KG1 (cell line): Measurements from ENCODE around the gene JPH4.
A peak's percentile ranks its signal among the peaks of the same experiment; 100 is the strongest.
"Not testable (repeated sequence)": the region's sequence is repeated elsewhere in the genome, so short reads cannot be mapped to it uniquely, and the experiment has no call there.

Source experiments
- DNase-seq: peaks from one replicate; lab custom pipeline; 2025; lab: John Stamatoyannopoulos, UW

The JPH4 gene

DNA sequence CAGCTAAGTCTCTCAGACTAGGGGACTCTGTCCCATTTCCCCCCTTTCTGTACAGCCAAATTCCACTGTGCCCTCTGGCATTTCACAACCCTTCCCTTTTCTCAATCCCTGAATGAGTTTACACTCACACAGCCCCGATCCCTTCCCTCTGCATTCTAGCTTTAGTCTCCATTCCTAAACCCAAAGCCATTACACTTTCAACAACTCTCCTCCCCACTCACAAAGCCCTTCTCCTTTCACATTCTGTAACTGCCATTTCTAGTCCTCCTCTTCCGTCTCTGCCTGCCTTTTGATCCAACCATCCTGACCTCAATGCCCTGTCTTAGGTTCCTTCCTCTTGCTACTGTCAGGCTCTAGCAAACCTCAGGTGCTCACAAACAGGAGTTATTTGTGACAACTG is 30.7 kb downstream of the JPH4 start:
- DNase-seq: no peak

DNA sequence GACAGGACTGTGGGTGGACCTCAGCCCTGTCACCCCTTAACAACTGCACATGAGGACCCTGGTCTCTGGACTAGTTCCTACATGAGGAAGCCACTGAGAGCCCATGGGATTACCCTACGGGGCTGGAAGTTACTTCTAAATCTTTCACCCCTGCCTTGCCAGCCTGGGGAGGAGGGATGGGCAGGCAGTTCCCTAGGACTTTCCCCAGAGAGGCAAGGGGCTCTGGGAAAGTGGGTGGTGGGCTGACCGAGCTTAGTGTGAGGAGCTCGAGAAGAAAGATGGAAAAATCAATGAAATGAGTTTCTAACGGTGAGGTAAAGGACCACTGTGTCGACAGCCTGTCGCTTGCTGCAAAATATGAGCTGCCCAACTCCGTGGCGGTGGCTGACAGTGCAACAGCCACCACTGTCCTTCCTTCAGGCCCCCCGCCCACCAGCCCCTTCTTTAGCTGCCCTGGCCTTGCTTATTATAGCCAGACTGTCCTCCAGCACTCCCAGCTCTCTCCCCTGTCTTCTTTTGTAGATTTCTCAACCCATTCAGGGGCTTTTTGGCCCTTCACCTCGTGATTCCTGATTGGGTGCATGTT is 32.0 kb downstream of the JPH4 start:
- DNase-seq: no peak

DNA sequence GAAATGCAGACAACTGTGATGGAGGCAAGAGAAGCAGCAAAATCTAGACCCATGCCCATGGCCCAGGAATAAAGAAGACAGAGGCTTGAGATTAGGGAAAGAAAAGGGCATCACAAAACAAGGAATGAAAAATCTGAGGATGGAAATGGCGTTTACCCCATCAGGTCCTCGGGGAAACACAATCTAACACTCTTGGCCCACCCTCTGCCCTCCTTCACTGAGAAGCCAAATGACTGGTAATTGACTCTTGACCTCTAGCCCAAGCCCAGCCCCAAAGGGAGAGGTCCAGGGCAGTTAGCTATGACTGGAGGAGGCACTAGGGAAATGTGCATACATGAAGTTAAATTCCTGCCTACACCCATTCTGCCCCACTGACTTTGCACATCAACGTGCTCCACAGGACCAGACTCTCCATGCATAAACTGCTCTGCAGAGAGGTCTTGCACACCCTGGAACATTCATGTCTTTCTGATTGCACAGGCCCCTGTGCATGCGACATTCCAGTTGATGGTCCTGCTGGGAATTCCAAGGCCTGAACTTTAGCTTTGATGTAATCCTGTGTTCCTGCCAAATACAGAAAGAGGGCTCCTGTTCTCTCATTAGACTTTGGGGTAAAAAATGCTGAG is 32.7 kb downstream of the JPH4 start:
- DNase-seq: no peak

DNA sequence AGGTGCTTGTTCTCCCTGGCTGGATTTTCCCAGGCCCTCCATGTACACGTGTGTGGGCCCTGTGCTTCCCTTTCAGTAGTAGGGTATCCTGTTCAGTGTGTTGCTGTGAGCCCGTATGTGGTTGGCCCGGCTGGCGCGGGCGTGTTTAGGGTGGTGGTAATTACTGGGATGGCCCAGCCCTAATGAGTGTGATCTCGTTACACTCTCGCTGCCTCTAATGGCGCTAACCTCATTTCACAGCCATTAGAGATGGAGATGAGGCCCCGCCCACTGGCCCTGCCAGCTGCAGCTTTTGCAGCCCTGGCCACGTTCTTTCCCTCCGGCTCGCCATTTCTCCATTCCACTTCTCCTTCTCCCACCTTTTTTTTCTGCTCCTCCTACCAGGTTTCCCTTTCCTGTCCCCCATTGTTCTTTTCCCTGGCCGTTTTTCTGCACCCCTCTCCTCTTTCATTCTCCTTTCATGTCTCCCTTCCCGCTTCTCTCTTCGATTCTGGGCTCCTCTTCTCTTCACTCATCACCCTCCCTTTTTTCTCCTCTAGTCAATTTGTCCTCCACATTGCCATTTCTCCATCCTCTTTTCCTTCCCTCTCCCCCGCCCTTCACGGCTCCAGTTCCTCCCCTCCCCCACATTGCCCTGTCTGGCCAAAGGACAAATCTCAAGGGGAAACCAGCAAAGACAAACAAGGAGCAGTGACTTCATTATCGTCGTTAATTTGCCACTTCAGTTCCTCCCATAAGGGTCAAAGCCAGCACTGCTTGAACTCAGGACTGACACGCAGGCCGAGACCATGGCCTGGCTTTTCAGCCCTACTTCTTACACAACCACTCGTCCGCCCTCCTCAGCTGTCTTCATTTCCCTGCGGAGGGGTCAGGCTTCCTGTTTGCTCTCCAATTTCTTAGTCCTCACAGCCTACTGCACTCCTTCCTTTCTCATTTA is 33.8 kb downstream of the JPH4 start:
- DNase-seq: no peak

DNA sequence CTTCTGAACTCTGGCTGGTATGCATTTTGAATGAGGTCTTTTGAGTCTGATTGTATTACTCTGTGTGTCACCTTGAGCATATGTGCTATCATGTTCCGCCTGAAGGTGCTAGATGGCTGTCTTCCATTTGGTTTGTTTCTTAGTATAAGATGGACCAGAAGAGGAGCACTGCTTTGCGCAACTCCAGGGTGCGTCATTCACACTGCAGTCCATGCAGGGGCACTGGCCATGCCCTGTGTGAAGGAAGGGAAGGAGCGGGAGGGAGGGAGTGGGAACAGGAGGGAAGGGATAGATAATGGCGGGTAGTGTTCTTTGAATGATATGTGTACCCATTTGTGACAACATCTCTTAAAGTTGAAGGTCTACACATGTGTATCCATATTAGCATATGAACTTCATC is 35.2 kb downstream of the JPH4 start:
- DNase-seq: no peak

DNA sequence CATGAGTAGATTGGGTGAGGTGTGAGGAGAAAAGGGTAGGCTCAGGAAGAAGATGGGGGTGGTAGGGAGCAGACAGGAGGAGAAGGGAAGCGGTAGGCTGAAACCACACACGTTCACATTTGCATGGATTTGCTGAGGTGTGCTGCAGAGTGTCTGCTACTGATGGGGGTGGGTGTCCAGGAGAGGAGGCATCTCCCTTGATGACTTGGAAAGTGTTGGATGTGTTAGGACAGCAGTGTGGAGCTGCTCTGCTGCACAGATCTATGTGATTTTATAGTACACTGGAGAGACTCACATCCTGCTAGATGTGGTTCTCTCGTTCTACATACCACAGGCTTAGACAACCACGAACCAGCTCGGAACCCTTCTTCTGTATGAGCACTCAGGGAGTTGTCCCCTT is 36.3 kb downstream of the JPH4 start:
- no peak for DNase-seq

DNA sequence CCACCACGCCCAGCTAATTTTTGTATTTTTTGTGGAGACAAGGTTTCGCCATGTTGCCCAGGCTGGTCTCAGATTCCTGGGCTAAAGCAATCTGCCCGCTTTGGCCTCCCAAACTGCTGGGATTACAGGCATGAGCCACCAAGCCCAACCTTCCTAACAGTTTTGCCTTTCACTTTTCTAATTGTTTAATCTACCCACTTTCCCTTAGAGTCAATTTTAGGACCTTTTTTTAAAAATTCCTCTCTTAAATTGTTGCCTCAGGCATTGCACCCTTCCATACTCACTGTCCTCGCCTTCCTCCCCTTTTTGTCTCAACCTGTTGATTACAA is 38.5 kb downstream of the JPH4 start:
- no peak for DNase-seq

DNA sequence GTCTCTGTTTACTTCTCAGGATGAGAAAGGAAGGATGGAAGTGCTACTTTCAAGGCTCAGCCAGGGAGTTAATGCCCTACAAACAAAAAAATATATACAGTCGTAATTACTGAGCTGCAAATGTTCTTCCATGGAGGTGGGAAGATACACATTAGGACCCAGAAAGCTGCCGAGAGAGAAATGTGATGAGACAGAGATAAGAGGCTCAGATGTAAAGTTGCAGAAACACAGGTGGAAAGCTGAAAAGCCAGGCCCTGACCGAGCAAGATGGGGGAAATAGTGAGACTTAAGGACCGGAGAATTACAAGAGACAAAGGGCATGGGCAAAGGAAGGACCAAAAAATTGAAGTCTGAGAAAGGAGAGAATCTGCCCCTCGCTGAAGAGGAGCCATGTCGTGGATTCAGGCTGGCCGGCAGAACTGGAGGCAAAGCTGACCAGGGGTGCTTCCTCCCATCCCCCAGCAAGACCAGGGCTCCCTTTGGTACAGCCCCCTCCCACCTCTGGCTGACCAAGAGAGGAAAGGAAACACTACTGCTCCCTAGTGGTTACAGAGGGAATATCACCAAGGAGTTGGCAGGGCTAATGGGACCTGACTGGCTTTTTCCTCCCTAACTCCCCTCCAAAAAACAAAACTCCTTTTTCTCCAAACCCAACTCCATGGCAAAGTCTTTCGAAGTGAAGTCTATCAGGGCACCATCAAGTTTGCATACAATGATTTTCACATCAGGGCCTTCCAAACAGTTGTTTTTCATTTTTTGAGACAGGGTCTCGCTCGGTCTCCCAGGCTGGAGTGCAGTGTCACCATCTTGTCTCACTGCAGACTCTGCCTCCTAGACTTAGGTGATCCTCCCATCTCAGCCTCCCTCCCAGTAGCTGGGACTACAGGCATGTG is 39.1 kb downstream of the JPH4 start:
- no peak for DNase-seq

DNA sequence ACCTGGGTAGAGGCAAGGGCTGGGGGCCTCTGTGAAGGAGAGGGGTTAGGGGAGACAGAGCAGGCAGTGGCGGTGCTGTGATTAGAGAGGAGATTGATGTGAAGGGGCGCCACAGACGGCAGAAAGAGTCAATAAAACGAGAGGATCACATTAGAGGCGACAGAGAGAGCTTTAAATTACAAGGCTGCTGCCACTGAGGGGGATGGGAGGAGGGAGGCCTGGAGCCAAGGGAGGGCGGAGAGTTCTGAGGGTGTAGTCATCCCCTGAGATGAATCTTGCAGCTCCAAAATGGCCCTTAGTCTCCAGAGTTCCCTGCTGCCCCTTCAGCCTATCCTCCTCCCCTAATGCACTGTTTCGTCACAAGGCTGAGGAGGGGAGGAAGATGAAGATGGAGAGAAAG is 39.8 kb downstream of the JPH4 start:
- no peak for DNase-seq

DNA sequence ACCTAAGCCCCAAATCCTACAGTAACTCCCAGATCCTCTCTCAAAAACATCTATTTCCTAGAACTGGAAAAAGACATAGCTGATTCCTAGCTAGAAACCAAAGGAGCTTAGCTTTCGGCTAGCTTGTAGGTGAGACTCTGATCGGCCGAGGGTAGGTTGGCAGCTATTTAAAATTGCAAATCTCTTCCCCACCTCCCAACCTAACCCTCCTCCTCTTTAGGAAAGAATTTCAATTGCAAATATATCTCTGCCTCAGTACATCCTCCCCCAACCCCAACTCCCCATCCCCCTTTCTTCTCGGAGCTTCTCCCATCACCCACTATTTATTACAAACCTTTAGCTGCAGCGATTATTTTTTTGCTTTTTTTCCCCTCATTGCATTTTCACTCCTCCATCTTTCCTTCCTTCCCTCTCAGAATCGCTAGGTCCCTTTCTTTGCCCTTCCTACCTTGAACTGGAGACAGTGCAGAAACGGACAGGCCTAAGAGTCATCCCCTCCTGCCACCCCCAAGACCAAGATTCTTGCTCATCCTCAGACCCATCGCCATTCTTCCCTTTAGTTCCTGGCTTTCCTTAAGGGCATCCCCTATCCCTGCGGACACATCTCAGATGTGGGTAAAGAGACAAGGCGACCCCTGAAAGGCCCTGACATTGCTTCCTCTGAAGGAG is 40.4 kb downstream of the JPH4 start:
- no peak for DNase-seq

DNA sequence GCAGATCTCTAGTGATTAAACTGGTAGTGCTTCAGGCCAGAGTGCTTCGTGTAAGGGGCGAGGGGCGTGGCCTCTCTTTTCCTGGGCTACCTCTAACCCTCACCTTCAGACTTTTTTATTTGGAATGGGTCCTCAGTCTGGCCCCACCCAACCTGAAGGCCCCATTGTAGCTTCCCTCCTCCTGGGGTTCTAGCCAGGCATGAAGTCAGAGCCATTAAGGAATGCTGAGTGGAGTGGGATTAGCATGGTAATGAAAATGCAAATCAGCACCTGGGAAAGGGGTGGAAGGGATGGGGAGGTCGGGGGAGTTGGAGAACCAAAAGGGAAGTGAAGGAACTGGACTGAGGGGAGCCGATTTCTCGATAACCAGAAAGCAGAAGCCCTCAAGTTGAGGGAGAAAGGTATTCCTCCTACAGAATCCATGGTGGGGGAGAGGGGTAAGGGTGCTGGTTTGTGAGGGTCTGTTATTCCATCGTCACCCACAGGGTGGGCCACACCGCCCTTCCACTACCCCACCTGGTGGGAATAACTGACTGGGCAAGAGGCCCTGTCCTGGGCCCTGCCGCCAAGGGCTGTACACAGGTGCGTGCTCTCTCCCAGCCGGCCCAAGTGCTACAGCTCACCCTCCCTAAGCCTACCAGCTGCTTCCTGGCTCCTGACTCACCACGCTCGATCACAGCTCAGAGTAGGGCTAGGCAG is 41.1 kb downstream of the JPH4 start:
- DNase-seq: no peak

DNA sequence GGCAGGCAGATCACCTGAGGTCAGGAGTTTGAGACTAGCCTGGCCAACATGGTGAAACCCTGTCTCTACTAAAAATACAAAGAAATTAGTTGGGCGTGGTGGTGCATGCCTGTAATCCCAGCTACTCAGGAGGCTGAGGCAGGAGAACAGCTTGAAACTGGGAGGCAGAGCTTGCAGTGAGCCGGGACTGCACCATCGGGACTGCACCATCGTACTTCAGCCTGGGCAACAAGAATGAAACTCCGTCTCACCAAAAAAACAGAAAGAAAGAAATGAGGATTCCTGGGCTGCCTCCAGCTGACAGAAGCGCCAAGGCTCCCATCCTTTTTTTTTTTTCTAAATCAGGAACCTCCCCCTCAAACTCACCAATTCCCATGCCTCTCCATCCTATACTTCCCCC is 41.7 kb downstream of the JPH4 start:
- DNase-seq: not testable (repeated sequence)

DNA sequence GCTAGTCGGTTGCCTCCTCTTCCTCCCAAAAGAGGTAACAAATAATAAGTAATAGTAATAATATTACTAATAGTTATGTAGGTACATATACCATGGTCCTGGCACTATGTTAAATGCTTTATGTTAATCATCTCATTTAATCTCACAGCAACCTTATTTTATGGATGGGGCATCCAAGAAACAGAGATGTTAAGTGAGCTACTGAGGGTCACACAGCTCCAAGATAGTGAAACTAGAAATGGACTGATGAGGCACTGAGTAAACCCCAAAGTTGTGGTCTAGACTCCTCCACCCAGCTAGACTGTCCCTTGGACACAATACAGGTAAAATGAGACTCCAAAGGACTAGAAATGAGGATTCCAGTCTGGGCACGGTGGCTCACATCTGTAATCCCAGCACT is 42.1 kb downstream of the JPH4 start:
- no peak for DNase-seq

DNA sequence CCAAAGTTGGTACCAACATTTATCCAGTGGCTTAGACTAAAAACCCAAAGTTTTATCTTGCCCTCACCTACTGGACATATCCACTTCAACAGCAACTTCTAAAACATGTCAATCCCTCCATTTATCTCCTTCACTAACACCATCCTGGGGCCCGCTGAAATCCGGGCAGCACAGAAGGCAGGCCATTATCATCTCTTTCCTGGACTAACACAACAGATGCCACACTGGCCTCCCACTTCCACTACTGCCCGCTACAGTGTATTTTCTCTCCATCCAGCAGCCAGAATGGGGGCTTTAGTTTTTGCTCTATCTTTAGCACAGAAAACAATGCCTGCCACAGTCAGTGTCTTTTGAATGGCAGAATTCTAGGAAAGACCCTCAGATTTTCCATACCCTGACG is 42.6 kb downstream of the JPH4 start:
- DNase-seq: no peak

DNA sequence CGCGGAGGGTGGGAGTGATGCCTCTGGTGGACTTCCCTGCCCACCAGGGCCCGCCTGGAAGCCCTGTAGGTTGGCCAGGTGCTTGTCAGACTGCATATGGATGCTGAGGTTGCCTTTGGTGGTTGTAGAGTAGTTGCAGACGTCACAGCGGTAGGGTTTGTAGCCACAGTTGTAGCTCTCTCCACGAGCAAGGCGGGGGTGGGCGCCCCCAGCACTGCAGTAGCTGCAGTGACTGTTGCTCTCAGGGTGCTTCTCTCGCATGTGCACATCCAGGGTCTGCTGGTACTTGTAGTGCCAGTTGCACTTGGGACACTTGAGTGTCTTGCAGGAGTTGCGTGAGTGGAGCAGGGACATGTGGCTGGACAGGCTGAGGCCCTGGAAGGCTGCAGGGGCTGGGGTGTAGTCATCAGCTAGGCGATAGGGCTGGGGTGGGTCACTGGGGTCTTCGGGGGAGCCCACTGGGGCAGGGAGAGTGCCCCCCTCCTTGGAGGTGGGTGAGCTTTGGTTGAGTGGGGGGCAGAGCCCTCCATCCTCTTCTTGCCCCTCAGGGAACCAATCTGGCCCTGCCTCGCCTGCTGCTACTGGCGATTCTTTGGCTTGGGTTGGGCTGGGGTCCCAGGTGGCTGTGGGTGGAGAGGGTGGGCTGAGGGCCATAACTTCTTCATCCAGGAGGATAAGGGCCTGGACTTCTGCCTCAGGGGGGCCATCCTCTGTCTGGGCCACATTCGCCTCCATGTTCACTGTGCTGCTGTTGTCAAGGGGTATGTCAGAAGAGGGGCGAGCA is 44.7 kb downstream of the JPH4 start:
- no peak for DNase-seq

DNA sequence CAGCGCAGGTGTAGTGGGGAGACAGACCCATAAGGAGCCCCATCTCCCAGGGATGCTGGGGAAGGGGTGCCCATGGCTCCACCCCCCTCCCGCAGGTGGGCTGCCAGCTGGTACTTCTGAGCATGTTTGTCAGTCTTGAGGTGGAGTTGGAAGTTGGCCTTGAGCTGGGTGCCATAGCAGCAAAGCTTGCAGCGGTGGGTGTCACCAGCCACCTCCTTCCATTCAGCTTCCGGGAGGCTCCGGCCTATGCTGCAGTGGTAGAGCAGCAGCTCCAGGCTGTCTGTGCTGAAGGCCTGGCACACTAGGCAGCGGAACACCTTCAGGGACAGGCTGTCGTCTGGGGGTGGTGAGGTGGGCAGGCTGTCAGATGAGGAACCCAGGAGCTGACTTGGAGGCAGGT is 45.9 kb downstream of the JPH4 start:
- no peak for DNase-seq

DNA sequence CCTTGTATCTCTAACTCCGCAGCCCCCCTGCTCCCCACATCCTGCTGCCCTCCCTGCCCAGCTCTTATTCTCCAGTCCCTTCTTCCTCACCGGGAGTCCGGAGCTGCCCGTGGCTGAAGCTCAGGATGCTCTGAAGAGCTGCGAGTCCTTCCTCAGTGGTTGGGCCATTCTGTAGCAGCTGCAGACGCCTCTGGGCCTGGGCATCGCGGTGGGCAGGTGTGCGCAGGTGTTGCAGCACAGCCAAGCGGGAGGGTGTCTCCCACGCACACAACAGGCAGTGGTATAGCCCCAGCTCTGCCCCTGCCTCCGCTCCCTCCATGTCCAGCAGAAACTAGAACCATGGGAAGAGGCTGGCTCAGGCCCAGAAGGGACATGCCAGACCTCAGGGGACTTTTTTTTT is 47.2 kb downstream of the JPH4 start:
- DNase-seq: no peak

DNA sequence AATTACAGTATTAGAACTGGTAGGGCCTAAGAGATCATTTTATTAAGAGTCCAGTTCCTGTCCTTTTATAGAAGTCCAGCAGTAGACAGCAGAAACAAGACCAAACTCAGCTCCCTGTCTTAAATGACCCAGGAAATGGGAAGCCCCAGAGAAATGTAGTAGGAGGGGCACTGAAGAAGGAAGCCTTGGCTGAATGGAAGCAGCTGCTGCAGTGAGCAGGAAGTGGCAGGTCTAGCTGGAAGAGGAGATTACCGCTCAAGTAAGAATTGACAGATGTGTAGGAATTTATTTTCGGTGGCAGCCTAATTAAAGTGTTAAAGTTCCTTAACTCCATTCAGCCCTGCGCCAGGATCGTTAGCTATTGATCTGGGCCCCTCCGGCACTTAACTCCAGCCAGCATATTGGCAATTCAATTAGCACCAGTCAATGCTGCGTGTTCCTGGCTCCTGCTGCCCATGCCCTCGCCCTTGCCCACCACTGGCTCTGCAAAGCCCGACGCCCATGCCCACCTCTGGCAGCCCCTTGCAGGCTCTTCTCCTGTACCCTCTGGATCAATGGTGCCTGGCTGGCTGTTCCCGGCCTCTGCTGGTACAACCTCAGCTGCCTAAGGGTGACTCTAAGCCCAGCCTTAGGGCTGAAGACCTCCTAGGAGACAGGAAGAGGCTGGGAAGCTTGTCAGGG is 48.1 kb downstream of the JPH4 start:
- DNase-seq: peak; percentile 9

DNA sequence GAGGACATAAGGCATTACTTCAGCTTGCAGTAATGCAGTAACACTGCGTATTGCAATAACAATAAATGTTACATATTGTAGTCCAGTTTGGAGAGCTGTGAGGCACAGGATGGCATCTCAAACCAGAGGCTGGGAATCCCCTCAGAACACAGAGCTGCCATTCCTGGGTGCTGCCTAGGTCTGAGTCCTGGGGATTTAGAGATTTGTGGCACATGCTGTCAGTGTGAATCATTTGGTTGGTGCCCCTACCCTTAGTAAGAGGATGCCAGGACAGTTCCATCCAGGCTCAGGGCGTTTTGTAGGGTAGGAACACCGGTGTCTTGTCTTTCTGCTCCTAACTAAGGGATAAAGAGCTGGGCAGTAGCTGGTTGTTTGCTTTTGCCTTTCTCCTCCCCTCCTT is 49.6 kb downstream of the JPH4 start:
- no peak for DNase-seq

DNA sequence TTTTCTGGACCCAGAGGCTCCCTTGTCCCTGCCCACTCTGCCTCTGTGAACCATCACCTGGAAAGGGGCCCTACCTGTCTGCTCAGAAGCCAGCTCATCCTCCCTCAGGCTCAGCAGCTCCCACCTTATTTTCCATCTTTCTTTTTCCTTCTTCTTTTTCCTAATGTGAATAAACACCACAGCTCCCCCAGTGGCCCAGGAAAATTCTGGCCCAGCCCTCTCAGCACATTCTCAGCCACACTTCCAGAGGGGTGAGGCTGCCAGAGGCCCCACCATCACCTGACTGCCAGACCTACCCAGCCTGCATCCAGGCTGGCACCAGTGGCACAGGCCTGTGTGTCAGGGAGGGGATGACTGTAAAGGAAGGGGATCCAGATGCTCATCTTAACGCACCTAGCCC is 50.0 kb downstream of the JPH4 start:
- no peak for DNase-seq
